GM12872 (cell line): ENCODE data around the gene GMPPB.

Experiments
- TF ChIP-seq, protein P1 (sequence below): IDR thresholded peaks from 3 replicates; pipeline ENCODE4 v1.5.1; 2011; ENCODE audit warnings: low read depth, mild to moderate bottlenecking, low read length, moderate library complexity; ENCODE audit not compliant: insufficient read depth

Gene GMPPB

GRCh38 chr3:49759226-49759625 is 35.5 kb upstream of the GMPPB start:
- TF ChIP-seq, protein P1, sequence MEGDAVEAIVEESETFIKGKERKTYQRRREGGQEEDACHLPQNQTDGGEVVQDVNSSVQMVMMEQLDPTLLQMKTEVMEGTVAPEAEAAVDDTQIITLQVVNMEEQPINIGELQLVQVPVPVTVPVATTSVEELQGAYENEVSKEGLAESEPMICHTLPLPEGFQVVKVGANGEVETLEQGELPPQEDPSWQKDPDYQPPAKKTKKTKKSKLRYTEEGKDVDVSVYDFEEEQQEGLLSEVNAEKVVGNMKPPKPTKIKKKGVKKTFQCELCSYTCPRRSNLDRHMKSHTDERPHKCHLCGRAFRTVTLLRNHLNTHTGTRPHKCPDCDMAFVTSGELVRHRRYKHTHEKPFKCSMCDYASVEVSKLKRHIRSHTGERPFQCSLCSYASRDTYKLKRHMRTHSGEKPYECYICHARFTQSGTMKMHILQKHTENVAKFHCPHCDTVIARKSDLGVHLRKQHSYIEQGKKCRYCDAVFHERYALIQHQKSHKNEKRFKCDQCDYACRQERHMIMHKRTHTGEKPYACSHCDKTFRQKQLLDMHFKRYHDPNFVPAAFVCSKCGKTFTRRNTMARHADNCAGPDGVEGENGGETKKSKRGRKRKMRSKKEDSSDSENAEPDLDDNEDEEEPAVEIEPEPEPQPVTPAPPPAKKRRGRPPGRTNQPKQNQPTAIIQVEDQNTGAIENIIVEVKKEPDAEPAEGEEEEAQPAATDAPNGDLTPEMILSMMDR = no peak

- TF ChIP-seq, protein P1 = no peak
Observed at GRCh38 chr3:49757197-49757596, 33.4 kb upstream of the GMPPB start.

- TF ChIP-seq, protein P1 = no peak
Observed at GRCh38 chr3:49756036-49756435, 32.3 kb upstream of the GMPPB start.

- TF ChIP-seq, protein P1 = no peak
Observed at GRCh38 chr3:49754536-49754935, 30.8 kb upstream of the GMPPB start.

DNA sequence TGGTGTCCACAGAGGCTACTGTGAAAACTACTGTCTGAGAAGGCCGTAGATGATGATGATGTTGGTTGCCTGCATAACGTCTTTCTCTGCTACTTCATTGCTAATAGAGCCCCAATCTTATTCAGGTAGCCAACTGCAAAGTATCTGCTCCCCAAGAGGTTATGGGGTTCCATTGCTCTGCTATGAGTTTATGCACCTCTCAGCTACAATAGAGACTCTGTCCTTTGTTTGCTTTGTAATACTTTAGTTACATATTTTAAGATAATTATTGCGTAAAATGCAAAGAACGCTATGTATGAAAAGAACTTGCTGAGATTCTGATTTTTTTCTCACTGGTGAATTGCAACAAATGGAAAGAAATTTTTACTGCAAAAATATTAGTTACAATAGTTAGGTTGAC is 27.8 kb upstream of the GMPPB start:
- TF ChIP-seq, protein P1 = no peak

DNA sequence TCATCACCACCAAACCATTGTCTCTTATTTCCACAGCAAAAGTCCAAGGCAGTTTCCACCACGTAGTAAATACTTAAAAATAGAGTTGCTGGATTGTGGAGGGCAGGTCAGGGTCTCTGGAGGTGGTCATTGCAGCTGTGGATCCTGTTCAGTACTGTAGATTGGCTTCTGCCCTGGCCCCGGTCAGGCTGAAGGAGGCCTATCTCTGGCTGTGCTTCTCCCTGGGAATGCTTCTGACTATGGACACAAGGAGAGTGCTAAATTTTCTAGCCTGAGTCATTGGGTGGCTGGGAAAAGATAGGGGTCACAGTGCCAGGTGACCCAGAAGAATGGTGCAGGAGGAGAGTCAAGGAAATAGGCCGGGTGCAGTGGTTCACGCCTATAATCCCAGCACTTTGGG is 26.3 kb upstream of the GMPPB start:
- TF ChIP-seq, protein P1 = no peak

DNA sequence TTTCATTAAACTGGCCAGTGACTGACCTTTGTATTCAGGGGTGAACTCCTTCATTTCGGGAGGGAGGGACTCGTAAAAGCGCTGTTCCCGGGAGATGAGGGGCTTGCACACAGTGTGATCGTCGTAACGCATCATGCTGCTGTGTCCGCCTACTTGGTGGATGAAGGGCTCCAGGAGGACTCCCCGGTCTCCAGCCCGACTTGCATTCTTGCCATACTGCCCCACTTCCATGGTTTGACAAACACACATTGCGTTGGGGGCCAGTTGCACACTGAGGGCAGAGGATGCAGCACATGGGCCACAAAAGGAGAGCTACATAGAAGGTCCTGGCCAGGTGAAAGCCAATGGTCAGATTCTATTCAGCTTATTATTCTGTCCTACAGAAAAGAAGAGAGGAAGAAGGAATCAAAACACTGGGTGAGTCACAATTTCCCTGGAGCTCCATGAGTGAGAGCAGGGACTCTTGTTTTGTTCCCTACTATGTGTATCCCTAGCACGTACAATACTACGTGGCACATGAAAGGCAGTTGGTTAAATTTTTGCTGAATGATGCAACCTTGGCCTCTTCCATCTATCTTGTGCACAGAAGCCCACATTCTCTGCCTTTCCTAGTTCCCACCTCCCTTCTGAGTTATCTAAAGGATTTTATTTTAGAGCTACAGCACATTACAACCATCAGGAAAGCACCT is 24.2 kb upstream of the GMPPB start:
- TF ChIP-seq, protein P1 = no peak

DNA sequence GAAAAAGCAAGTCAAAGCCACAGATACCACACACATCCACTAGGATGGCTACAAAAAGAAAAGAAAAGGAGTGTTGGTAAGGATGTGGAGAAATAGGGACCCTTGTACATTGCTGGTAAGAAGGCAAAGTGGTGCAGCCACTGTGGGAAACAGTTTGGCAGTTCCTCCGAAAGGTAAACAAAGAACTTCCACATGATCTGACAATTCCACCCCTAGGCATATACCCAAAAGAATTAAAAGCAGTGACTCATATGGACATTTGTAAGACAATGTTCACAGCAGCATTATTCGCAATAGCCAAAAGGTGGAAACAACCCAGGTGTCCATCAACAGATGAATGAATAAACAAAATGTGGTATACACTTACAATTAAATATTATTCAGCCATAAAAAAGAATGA is 22.2 kb upstream of the GMPPB start:
- TF ChIP-seq, protein P1 = no peak
